HG03565 (cell line): ENCODE measurements around the gene PITPNM1.

ENCODE experiments used
- ATAC-seq: cut with Tn5 transposase; IDR thresholded peaks from one replicate; pipeline ENCODE4 v1.9.1; 2021; ENCODE audit warnings: mild to moderate bottlenecking, moderate library complexity; ENCODE audit not compliant: unreplicated experiment

Gene PITPNM1

GRCh38 chr11:67445515-67445914 is 59.6 kb downstream of the PITPNM1 start:
- ATAC-seq = no peak

GRCh38 chr11:67442504-67443404 is 62.4 kb downstream of the PITPNM1 start:
- ATAC-seq = no peak
